Stimulated activated CD8-positive, alpha-beta memory T cell treated with anti-CD3 and anti-CD28 coated beads, Interleukin-7, amount 100 ng/mL, for 48 hours (primary cell): ENCODE results near the gene MGAT4B.
"Not testable (repeated sequence)": the region's sequence is repeated elsewhere in the genome, so short reads cannot be mapped to it uniquely, and the experiment has no call there.

ENCODE experiments used
- DNase-seq, 2 donors: peaks; one replicate each; pipeline ENCODE4 v3.0.0-alpha.2; 2020; ENCODE audit warnings: low read depth in 1 of 2; ENCODE audit errors: extremely low read depth in 1 of 2

The MGAT4B gene

GRCh38 chr5:179795863-179796833 is 10.5 kb downstream of the MGAT4B start:
- peak; percentile 45 to 50 for DNase-seq

GRCh38 chr5:179795049-179795862 is 11.4 kb downstream of the MGAT4B start:
- DNase-seq, result no peak

- DNase-seq, result no peak
These were observed 12.1 kb downstream of the MGAT4B start for GRCh38 chr5:179794575-179794974.

- DNase-seq, result no peak
These were observed 12.5 kb downstream of the MGAT4B start for GRCh38 chr5:179794171-179794570.

- DNase-seq, result no peak
These were observed 13.1 kb downstream of the MGAT4B start, which contains the start of gene LTC4S for GRCh38 chr5:179793468-179794139. Gene LTC4S, plus strand, starts transcription at chr5:179793986. Its CDS starts 95 bp downstream, at chr5:179794081.

- DNase-seq, result no peak
These were observed 13.8 kb downstream of the MGAT4B start for GRCh38 chr5:179792612-179793467.

- DNase-seq, result no peak
These were observed 14.6 kb downstream of the MGAT4B start for GRCh38 chr5:179791881-179792611.

GRCh38 chr5:179789278-179789677 is 17.4 kb downstream of the MGAT4B start:
- DNase-seq, result not testable (repeated sequence)

- DNase-seq, result no peak
These were observed 18.3 kb downstream of the MGAT4B start for GRCh38 chr5:179788193-179788854.

- no peak for DNase-seq
These were observed 19.8 kb downstream of the MGAT4B start for GRCh38 chr5:179786861-179787260.

- no peak for DNase-seq
These were observed 23.5 kb downstream of the MGAT4B start for GRCh38 chr5:179783128-179783527.

GRCh38 chr5:179781846-179782245 is 24.8 kb downstream of the MGAT4B start:
- DNase-seq, result no peak

- DNase-seq, result no peak
These were observed 26.3 kb downstream of the MGAT4B start for GRCh38 chr5:179780362-179780761.

GRCh38 chr5:179779826-179780225 is 26.8 kb downstream of the MGAT4B start:
- DNase-seq, result no peak

GRCh38 chr5:179778591-179778990 is 28.1 kb downstream of the MGAT4B start:
- DNase-seq, result no peak

GRCh38 chr5:179777909-179778308 is 28.8 kb downstream of the MGAT4B start:
- DNase-seq, result no peak

GRCh38 chr5:179777456-179777855 is 29.2 kb downstream of the MGAT4B start:
- DNase-seq, result no peak

GRCh38 chr5:179776411-179776938 is 30.2 kb downstream of the MGAT4B start:
- DNase-seq, result no peak

GRCh38 chr5:179774442-179774841 is 32.2 kb downstream of the MGAT4B start:
- no peak for DNase-seq
